ENCODE results near the gene PIK3CD. TPM values are rescaled to one million over a fixed set of nuclear protein-coding genes. Genes with fewer than 3 reads are reported as not detected.

The PIK3CD gene
- total RNA-seq, 1 donor from 2014 or later, result 5.0 TPM

- no peak for TF ChIP-seq CTCF (IDR thresholded peaks at IDR 0.05; ENCODE audit: insufficient read depth, low read length, severe bottlenecking)
- FAIRE-seq (no peak), DNase-seq (ENCODE audit: low read depth) (no peak)
- Histone ChIP-seq H3K36me3 (ENCODE audit: control insufficient read depth, insufficient read depth, low read length) (no peaks in the 10 kb centered on the region), H3K4me3 (ENCODE audit: low read depth, low read length) (no peak overlapping the region), H3K27me3 (ENCODE audit: control insufficient read depth, insufficient read depth, low read length) (no peaks in the 10 kb centered on the region)
Observed at GRCh38 chr1:9680828-9681227, 29.3 kb downstream of the PIK3CD start.

- no peaks in the 10 kb centered on the region for H3K27me3 ChIP-seq (ENCODE audit: control insufficient read depth, insufficient read depth, low read length)
- no peak for FAIRE-seq
- no peak overlapping the region for H3K4me3 ChIP-seq (ENCODE audit: low read depth, low read length)
- DNase-seq (ENCODE audit: low read depth), result no peak
- no peaks in the 10 kb centered on the region for H3K36me3 ChIP-seq (ENCODE audit: control insufficient read depth, insufficient read depth, low read length)
- TF ChIP-seq CTCF (IDR thresholded peaks at IDR 0.05; ENCODE audit: insufficient read depth, low read length, severe bottlenecking), result no peak
Observed at GRCh38 chr1:9684801-9685200, 33.3 kb downstream of the PIK3CD start.

- DNase-seq (ENCODE audit: low read depth) (peak; percentile 76), FAIRE-seq (no peak)
- no peaks in the 10 kb centered on the region for H3K27me3 ChIP-seq (ENCODE audit: control insufficient read depth, insufficient read depth, low read length)
Observed at GRCh38 chr1:9687120-9687873, 35.8 kb downstream of the PIK3CD start.

GRCh38 chr1:9687874-9688582 is 36.5 kb downstream of the PIK3CD start:
- no peak for TF ChIP-seq CTCF (IDR thresholded peaks at IDR 0.05; ENCODE audit: insufficient read depth, low read length, severe bottlenecking)
- H3K36me3 ChIP-seq (ENCODE audit: control insufficient read depth, insufficient read depth, low read length), result peaks cover 1% of the 10 kb centered on the region
- peak overlapping the region; percentile 39 for H3K4me3 ChIP-seq (ENCODE audit: low read depth, low read length)
- no peaks in the 10 kb centered on the region for H3K27me3 ChIP-seq (ENCODE audit: control insufficient read depth, insufficient read depth, low read length)
- FAIRE-seq (no peak), DNase-seq (ENCODE audit: low read depth) (no peak)

More at GRCh38 chr1:9687120-9687873, 35.8 kb downstream of the PIK3CD start:
- H3K36me3 ChIP-seq (ENCODE audit: control insufficient read depth, insufficient read depth, low read length), result peaks cover 1% of the 10 kb centered on the region
- H3K4me3 ChIP-seq (ENCODE audit: low read depth, low read length), result peak overlapping the region; percentile 39
- TF ChIP-seq CTCF (IDR thresholded peaks at IDR 0.05; ENCODE audit: insufficient read depth, low read length, severe bottlenecking), result no peak

- H3K36me3 ChIP-seq (ENCODE audit: control insufficient read depth, insufficient read depth, low read length), result peaks cover 1% of the 10 kb centered on the region
- peak overlapping the region; percentile 56 for H3K4me3 ChIP-seq (ENCODE audit: low read depth, low read length)
- no peak for TF ChIP-seq CTCF (IDR thresholded peaks at IDR 0.05; ENCODE audit: insufficient read depth, low read length, severe bottlenecking)
- no peaks in the 10 kb centered on the region for H3K27me3 ChIP-seq (ENCODE audit: control insufficient read depth, insufficient read depth, low read length)
- DNase-seq (ENCODE audit: low read depth) (no peak), FAIRE-seq (no peak)
Observed at GRCh38 chr1:9688599-9688998, 37.1 kb downstream of the PIK3CD start.

Measured in bronchial epithelial cell (primary cell).